Purkinje cell (primary cell): ENCODE results near the gene FAM199X. TPM values are rescaled to one million over a fixed set of nuclear protein-coding genes. Genes with fewer than 3 reads are reported as not detected.

ENCODE experiments used
- polyA plus RNA-seq: library from polyadenylated mRNA; unstranded; fragments of >200 nt; fragmentation: Nextera tagmentation; gene quantifications from 2 replicates; pipeline ENCODE4 v1.2.1, GENCODE V29; 2014

Gene FAM199X
- polyA plus RNA-seq = 22.8 and 27.3 TPM in 2 replicates

DNA sequence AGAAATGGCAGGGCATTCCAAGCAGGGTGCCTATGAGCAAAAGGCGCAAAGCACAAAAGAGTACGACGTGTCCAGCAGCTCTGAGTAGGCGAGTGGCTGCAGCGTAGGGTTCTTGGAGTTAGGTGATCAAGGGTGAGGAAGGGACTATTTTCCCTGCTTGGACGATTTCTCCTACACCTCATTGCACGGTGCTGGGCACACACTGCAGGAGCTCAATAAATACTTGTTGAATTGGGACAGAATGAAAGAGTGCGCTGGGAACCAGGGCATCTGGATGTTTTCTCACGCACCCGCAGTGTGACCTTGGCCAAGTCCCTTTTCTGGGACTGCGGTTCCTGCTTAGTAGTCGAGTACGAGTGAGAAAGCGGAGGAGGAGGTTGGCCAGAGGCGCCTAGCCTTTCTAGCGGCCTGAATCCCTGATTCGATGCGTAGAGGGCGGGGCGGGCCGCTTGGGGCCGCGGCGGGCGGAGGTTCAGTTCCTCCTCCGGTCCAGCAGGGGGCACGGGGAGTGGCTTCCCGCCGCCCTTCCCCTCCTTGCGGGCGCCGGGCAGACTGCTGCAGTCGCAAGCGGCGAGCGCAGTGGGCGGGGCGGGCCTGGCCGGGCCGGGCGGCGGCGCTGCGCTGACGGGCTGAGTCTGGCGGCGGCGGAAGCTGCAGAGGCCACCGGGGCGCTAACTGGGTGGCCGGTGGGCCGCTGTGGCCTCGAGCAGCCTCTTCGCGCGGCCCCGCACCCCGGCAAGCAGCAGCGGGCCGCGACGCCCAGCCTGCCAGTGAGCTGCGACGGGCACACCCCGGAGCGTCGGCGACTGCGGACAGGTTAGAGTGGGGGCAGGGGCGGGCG lies at the start of gene FAM199X:
Gene FAM199X, plus strand, starts transcription at position 560 of the 841 bp plus-strand sequence. CDS start 333 bp downstream, outside the sequence.

GRCh38 chrX:104156630-104157529 lies 9.4 kb upstream of the FAM199X start, which contains the start of gene SLC25A53:
TSS of gene SLC25A53 (minus strand) at chrX:104157009. CDS start at chrX:104105257, 51,752 bp downstream.

Other genes starting within 250 kb of the FAM199X start
- gene TMSB15B, start 203.8 kb upstream of the FAM199X start, polyA plus RNA-seq = 12.9 and 26.4 TPM in 2 replicates
- gene H2BW1, start 152.7 kb upstream of the FAM199X start, polyA plus RNA-seq = not detected in 2 replicates
- not detected in 2 replicates for gene H2BW2, start 126.5 kb upstream of the FAM199X start, polyA plus RNA-seq
- gene TMSB15C, start 90.2 kb upstream of the FAM199X start, polyA plus RNA-seq = 0.83 TPM in 1 of 2 replicates, not detected in the other
- gene ZCCHC18, start 53.9 kb upstream of the FAM199X start, polyA plus RNA-seq = 4.3 and 5.7 TPM in 2 replicates
- 9.4 and 14.1 TPM in 2 replicates for gene SLC25A53, start 9.4 kb upstream of the FAM199X start, polyA plus RNA-seq
- not detected in 2 replicates for gene ESX1, start 88.5 kb downstream of the FAM199X start, polyA plus RNA-seq